GM18868 (cell line): ENCODE results near the gene FTO.

Source experiments
- ATAC-seq: cut with Tn5 transposase; IDR thresholded peaks from one replicate; pipeline ENCODE4 v1.9.1; 2021; ENCODE audit warnings: mild to moderate bottlenecking, moderate library complexity; ENCODE audit not compliant: unreplicated experiment

Gene FTO

DNA sequence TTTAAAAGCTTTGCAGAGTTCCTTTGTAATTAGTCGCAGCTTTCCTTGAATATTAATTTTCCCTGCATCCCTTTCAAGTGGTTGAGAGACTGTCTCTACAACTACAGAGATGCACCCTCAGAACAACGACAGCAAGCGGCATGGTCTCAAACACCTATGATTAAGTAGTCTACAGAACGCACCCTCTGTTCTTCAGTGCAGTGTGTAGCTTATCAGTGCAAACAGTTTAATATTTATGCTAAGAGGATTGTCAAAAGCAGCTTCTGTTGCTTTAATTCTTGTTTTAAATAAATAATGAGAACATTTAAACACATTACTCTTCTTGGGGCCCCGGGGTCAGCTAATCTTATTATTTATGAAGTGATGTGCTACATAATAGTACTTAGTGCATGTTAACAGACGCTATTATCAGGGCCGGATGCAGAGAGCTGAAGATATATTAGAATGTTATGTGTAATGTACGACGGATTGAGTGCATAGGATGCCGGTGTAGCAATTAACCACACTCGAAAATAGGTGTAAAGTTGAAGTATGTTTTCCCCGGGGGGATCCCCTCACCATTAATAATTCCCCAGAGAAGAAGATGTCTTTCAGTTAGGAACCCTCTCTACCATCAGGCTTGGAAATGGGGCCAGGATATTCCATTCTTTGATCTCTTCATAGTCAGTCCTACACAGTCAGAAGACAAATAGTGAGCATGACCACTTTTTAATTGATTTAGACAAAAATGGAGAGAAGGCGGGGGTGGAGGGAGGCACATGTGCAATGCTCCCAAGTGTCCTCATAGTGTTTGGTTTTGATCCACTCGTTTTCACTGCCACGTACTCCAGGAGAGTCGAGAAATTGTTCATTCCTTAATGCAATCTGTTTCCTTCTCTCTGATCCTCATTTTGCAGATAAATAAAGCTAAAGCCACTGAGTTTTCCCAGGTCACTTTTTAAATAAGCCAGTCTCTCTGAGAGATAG, 406.3 kb downstream of the FTO start:
- ATAC-seq, result no peak

DNA sequence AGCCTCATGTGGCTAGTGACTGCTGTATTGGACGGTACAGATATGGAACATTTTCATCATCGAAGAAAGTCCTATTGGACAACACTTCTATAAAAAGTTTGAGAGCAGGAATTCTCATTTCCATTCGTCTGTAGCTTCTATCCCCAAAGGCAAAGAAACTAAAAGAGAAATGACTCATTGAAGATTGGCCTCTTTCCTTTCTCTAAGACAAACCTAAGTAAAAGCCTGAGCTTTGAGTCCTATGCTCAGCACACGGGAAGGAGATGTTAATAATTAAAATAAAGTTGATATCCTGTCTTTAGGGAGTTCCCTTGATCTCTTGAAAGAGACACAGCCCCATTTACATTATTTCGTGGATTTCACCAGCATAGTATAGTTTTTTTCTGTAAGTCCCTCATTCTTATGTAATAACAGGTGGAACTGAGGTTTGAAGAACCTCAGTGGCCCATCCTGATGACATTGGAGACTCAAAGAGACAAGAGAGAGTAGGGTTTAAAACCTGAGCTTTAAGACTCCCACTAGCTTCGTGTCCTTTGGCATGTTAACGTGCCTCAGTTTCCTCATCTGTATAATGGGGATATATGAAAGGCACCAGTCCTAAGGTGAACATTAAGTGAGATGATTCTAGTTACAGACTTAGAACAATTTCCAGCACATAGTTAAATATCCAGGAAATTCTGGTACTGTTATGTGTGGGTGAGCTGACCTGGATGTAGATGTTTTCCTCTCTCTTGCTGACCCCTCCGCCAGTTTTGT, 408.7 kb downstream of the FTO start:
- no peak for ATAC-seq

DNA sequence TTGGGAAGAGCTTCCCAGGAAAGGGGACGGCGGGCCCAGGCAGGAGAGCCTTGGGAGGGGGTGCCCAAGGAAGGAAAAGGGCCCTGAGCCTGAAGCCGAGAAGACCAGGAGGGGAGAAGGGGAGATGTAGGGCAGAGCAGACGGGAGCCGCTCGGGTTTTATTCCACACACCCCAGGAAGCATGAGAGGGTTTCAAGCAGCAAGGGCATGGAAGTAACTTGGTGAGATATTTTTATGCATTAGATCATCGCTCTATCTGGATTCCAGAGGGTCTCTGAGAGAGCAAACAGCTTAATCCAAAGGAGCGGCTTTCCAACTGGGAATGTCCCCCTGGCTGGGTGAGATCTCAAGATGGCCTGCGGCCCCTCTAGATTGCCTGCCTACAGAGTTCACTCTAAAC, 411.6 kb downstream of the FTO start:
- no peak for ATAC-seq

DNA sequence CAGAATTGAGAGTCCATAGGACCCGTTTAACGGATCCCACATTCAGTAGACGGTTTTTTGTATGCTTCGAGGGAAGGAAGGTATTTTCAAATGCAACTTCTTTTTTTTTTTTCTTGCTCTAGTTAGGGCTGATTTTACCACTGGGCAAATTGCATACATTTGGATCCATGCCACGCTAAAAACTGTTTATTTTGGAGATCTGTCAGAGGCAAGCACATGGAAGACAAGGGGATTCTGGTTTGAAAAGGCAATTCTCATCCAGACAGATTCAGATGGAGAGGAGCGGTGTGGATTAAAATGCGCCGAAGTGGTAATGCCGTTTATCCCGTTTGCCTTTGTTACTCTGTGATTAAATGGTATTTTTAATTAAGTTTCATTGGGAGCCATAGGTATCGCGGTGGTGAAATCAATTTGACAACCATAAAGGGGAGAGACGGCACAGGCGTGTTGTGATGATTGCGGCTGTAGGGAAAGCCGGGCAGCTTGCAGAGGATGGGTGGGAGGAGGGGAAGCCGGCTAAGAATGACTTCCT, 412.2 kb downstream of the FTO start:
- no peak for ATAC-seq

DNA sequence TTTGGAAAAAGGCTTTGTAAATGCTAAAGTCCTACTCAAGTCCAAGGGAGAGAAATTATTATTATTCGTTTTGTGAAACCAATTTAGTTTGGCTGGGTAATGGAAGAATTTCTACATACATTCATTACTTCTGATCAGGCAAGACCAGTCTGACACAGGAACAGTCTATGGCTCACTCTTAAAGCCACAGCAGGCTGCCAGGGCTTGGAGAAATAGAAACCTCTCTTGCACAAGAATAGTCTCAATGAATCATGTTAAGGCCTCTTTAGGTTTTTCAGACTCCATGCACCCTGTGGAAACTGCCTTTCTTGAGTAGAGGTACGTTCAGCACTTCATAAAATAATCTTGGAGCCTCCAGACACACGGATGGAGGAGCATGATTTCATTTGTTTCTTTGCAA, 414.9 kb downstream of the FTO start:
- no peak for ATAC-seq

DNA sequence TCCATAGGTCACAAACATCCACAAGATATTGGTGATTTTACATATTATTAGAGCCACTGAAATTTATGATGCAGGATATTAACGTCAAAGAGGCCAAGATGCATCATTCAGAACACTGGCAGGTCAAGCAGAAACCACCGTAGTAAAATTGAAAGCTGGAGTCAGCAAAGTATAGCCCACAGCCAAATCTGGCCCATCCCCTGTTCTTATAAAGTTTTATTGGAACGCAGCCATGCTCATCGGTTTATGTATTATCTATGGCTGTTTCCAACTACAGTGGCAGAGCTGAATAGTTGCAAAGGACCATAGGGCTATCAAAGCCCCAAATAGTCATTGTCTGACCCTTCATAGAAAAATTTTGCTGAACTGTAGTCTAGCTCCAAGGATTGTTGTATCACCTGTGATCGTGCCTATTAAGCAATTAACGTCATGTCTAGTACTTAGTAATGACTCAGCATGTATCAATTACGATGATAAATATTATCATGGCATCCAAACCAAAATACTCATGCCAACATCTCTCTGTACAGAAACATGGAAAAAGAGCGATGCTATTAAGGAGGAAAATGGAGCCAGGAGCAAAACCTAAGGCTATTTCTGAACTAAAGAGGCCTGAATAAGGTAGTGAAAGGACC, 417.0 kb downstream of the FTO start:
- ATAC-seq, result no peak

DNA sequence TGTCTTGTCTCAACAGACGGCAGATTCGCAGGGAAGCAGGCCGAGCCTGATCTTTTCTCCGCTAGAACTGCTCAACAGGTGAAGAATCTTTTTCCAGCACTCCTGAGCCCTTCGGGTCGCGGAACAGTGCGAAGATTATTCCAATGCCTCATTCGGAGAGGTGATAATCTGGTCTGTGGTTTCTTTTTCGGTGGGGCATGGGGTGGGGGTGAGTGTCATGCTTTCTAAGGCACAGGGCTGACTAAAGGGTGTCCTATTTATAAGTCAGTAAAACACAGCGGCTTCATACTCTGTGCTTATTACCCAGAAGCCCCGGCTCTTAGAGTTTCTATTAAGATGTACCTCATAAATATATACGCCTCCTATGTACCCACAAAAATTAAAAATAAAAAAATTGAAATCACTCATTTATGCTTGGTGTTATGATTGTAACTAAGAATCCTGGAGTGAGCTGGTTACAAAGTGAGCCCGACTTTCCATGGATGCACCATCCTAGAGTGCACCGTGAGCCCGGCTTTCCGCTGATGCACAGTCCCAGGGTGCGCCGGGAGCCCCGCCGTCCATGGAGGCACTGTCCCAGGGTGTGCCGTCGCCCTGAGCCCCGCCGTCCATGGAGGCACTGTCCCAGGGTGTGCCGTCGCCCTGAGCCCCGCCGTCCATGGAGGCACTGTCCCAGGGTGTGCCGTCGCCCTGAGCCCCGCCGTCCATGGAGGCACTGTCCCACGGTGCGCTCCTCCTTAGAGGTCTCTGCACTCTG, 417.8 kb downstream of the FTO start:
- ATAC-seq, result no peak

DNA sequence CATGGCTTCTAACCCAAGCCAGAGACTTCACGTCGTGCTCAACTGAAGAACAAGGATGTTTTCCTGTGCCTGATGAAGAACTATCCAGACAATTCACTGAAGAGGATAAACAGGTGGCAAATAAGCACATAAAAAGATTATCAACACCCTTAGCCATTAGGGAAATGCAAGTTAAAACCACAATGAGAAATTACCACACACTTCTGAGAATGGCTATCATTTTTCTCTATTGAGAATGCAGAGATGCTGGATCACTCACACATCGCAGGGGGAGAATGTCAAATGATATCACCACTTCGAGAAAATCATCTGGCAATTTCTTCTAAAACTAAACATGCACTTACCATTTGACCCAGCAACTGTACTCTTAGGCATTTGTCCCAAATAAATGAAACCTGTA, 419.8 kb downstream of the FTO start:
- ATAC-seq, result no peak

DNA sequence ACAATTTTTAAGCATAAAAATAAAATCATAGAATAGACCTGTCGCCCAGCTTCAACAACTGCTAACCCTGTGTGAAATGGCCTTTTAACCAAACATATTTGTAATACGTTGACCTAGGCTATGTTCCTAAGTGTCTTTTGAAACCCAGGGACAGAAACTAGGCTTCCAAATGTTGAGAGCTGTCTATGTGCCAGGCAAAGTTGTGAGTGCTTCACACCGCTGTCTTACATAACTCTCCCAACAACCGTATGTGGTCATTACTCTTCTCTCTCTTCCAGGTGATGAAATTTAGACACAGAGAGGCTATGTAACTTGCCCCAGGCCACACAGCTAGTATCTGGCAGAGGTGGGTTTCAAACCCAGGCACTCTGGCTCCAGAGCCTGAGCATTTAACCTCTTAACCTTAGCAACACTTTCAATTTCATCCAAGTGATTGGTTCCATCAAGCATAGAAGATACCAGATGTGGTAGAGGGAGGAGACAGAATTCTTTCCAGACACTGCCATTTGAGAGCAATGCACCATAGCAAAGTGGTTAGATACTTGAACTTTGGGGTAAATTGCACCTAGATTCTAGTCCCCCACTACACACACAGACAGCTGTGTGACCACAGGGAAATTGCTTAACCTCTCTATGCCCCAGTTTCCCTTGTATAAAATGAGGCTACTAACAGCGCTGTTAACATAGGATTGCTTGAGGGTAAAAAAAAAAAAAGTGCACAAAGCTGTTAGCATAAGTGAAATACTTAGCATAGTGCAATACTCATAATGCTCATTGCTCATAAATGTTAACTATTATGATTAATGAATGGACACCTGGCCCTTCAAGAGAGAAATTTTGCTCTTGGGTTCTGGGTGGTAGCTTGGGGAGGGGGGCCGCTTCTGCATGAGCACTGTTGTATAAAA, 422.0 kb downstream of the FTO start:
- no peak for ATAC-seq

DNA sequence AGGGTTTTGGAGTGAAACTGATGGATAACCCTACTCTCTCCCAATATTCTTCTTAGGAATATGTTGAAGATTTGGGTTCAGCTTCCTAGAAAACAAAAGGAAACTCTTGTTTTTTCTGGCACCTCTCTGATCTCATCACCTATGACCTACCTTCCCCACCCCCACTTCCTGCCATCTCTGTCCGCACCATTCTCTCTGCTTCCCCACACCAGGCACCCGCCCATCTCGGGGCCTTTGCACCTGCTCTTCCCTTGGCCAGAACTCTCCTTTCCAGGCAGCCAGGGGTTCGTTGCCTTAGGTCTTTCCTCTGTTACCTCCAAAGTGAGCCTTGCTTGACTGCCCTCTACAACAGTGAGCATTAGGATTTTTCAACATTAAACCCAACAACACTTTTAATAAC, 423.0 kb downstream of the FTO start:
- ATAC-seq, result no peak

DNA sequence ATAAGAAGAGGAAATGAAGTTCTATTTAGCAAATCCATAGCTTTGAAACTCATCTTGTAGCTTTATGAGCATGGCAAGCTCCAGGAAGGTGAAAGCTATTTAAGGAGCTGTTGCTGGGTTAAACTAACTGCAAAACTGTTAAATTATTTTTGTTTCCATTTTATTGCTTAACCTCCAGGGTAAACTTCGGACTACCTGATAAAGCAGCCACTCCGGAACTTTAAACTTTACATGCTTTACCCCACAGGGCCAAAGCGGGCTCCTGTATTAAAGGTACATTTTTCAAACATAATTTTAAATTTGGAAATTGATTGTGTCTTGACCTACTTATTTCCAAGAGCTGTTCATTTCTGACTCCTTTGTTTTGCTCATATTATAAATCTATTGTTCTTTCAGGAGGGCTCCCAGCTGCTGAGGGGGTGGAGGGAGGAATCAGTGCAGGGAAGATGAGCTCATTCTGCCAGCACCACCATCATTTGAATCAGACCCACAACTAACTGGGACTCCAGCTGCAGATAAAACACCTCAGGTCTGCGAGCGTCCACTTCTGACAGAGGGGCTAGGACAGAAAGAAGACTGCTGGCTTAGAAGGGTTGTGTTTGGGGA, 424.8 kb downstream of the FTO start:
- ATAC-seq, result no peak

DNA sequence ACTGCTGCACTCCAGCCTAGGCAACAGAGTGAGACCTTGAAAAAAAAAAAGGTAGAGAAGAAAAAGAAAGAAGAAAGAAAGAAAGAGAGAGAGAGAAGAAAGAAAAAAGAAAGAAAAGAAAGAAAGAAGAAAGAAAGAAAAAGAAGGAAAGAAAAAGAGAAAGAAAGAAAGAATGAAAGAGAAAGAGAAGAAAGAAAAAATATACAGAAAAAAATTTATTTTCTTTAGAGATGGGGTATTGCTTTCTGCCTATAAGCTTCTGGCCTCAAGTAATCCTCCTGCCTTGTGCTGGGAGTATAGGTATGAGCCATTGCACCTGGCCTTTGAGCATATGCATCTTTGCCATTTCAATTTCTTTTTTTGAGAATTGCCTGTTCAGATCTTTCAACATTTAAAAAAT, 425.9 kb downstream of the FTO start:
- no peak for ATAC-seq

DNA sequence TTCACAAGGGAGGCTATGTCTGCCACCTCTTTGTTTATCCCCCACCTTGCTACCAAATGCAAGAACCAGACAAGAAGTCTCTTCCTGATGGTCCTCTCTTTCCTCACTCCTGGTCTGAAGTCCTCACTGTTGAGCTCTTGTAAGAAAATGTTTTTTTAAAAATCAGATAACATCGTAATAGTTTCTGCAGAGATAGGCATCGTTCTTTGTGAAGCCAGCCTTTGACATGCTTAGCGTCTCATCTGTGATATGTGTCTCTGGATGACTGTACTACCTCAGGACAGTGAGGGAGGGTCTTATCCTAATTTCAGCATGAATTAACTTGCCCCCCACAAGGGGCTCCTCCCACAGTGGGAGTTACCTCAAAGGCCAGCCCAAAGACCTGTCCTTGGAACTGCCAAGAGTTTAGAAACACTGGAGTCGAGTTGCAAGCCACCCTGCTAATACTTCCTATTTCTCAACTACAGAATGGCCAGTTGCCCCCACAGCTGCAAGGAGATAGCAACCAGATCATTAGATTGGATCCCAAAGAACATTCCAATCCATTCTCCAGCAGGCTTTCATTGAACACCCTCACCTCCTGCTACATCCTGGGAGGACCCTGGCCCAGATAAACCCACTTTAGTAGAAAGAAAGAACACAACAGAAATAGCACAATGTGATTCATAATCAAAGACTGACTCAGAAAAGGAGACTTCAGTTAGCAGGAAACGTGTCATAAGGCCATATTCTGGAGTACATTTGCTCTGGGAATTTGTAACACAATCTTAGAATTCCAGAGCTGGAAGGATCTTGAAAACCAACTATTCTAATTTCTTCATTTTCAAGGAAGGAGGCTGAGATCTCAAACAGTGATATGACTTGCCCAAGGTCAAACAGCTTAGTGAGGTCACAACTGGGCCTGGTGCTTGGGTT, 431.7 kb downstream of the FTO start:
- no peak for ATAC-seq

DNA sequence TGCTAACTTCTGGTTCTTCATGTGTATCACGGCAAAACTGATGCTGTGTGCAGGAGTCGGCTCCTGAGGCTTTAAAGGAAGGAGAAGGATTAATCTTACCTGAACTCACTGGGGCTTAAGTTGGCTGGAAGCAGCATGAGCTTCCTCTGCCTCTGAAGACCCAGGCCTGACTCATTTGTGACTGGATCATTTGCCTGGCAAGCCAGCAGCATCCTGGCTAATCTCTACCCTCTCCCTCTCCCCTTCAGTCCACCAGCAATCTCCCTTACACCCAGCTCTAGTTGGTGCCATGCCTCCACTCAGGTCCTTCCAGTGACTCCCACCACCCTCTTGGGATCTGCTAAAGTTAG, 432.3 kb downstream of the FTO start:
- ATAC-seq, result no peak

DNA sequence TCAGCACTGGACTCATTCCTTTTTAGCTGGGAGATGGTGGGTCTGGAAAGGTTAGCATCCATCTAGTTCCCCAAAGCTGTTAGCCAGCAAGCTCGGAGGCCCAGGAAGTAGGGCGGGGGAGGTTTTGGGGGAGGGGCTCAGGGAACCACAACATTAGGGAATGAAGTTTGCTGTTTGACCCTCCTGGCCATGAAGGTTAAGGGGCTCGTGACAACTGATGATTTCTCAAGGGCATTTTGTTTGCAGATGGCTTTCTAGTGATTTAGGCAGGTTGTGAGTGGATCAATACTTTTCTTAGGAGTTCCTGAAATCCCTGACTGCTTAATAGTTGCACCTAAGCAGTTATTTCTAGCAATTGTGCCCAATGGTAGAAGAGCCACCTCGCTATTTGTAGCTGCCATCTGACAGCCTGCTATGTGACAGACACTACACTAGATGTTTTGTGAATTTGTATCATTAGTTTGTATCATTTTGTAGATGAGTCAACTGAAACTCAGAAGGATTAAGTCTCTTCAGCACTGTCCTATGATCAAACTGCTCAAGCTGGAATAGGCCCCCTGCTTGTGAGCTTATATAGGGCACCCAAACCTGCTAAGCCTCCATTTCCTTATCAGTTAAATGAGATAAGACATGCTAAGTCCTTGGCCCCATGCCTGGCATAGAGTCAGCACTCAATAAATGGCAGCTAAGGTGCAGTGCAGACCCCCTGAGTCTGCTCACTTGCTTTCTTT, 436.3 kb downstream of the FTO start:
- ATAC-seq, result no peak

DNA sequence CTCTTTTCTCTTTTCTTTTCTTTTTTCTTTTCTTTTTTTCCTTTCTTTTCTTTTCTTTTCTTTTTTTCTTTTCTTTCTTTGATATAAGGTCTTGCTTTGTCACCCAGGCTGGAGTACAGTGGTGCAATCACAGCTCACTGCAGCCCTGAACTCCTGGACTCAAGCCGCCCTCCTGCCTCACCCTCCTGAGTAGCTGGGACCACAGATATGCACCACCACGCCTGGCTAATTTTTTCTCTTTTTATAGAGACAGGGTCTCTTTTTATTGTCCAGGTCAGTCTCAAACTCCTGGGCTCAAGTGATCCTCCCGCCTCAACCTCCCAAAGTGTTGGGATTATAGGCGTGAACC, 436.8 kb downstream of the FTO start:
- ATAC-seq, result no peak

DNA sequence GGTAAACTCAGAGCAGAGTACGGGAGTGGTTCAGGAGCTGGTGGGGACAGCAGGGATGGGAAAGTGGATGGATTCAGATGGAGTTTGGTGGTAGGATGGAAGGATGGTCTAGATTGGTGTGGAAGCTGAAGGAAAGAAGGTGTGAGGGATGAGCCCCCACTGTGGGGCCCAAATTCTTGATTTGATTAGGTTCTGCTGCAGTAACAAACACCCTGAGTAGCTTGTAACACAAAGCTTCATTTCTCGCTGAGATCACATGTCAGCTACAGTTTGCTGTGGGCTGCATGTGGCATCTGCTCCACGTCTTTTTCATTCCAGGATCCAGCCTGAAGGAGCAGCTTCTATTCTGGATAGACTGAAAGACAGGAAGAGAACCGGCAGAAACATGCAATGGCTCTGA, 438.8 kb downstream of the FTO start:
- no peak for ATAC-seq

DNA sequence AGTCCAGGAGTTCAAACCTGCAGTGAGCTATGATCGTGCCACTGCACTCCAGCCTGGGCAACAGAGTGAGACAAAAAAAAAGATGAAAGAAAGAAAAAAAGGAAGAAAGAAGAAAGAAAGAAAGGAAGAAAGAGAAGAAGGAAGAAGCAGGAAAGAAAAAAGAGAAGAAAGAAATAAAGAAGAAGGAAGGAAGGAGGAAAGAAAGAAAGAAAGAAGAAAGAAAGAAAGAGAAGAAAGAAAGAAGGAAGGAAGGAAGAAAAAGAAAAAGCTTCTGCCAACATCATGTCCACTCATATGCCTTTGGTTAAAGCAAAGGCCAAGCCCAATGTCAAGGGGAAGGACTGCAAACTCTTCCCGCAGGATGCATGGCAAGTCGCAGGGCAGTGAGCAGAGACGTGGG, 439.5 kb downstream of the FTO start:
- no peak for ATAC-seq
